GM12878 (cell line): Measurements from ENCODE around the gene RECQL5. TPM values are rescaled to one million over a fixed set of nuclear protein-coding genes. Genes with fewer than 3 reads are reported as not detected.

Experiments
- ATAC-seq: fragments of 200-7000 bp; cut with Tn5 transposase; 3 replicates; pipeline ENCODE4 v1.9.1; 2020; ENCODE audit warnings: mild to moderate bottlenecking, moderate library complexity
- BruUV-seq: library from RNA; stranded (reverse); fragments of 400-500 nt; replicated peaks from 2 replicates; lab custom pipeline; 2021; lab: Mats Ljungman, UMichigan
- CTCF ChIA-PET: fragments of 300-600 bp; sonication (Branson Sonifier 250); formaldehyde crosslinking; extraction: SDS; loops from one replicate; lab custom pipeline; 2021; ENCODE audit warnings: inconsistent platforms; lab: Yijun Ruan, JAX
- POLR2A ChIA-PET: fragments of 350-600 bp; formaldehyde crosslinking; extraction: SDS; loops from one replicate; lab custom pipeline; 2021; ENCODE audit warnings: inconsistent platforms; lab: Charles Lee
- RAD21 ChIA-PET: fragments of 300-600 bp; sonication (Branson Sonifier 250); formaldehyde crosslinking; loops from one replicate; lab custom pipeline; 2023; ENCODE audit warnings: antibody characterized with exemption; ENCODE audit not compliant: unreplicated experiment; lab: Charles Lee
- SMC1A ChIA-PET: fragments of 300-600 bp; sonication (Branson Sonifier 250); formaldehyde crosslinking; loops from one replicate; lab custom pipeline; 2023; ENCODE audit not compliant: unreplicated experiment, uncharacterized antibody; lab: Charles Lee
- DNase-seq: peaks from one replicate; pipeline ENCODE4 v3.0.0-alpha.2; 2011; ENCODE audit warnings: low read depth, low spot score
- FAIRE-seq: peaks from 3 replicates; lab custom pipeline; 2011; peaks lifted over from hg19 to GRCh38; lab: Jason Lieb, UNC
- H2AFZ ChIP-seq: 2 replicates; pipeline ENCODE4 v1.6.0; 2011; ENCODE audit warnings: low read depth, low read length, control low read depth; ENCODE audit not compliant: control insufficient read depth
- H3K27ac ChIP-seq: 2 replicates; pipeline ENCODE4 v1.5.1; 2011; ENCODE audit warnings: control low read depth; ENCODE audit not compliant: control insufficient read depth, insufficient read depth
- H3K27me3 ChIP-seq, 2 experiments: replicated peaks in 1 of 2; 2 replicates each; pipeline versions ENCODE4 v1.6.0 to v1.6.1; 2011; ENCODE audit warnings: low read length in 1 of 2; ENCODE audit not compliant: control insufficient read depth in 2 of 2, insufficient read depth in 2 of 2
- H3K36me3 ChIP-seq, 2 experiments: 2 replicates each; pipeline ENCODE4 v1.5.1; 2011; ENCODE audit warnings: low read length in 1 of 2; ENCODE audit not compliant: control insufficient read depth in 2 of 2, insufficient read depth in 2 of 2
- H3K4me1 ChIP-seq: 2 replicates; pipeline ENCODE4 v1.6.1; 2011; ENCODE audit warnings: mild to moderate bottlenecking, low read length, moderate library complexity, mixed read lengths; ENCODE audit not compliant: control insufficient read depth, insufficient read depth
- H3K4me2 ChIP-seq: 2 replicates; pipeline ENCODE4 v1.6.0; 2011; ENCODE audit warnings: control low read depth; ENCODE audit not compliant: control insufficient read depth, insufficient read depth
- H3K4me3 ChIP-seq: fragments of 200-600 bp; sonication (generic); 2 replicates; pipeline ENCODE4 v1.5.1; 2016
- H3K79me2 ChIP-seq: 2 replicates; pipeline ENCODE4 v1.6.0; 2011; ENCODE audit warnings: low read length; ENCODE audit not compliant: control insufficient read depth, insufficient read depth
- H3K9ac ChIP-seq: 2 replicates; pipeline ENCODE4 v1.8.0; 2011; ENCODE audit warnings: low read length, control low read depth, mixed read lengths; ENCODE audit not compliant: control insufficient read depth, insufficient read depth
- H3K9me3 ChIP-seq: replicated peaks from 3 replicates; pipeline ENCODE4 v1.5.1; 2011; ENCODE audit warnings: mild to moderate bottlenecking, low read length; ENCODE audit not compliant: control insufficient read depth, insufficient read depth
- H4K20me1 ChIP-seq: 2 replicates; pipeline ENCODE4 v1.6.0; 2011; ENCODE audit not compliant: control insufficient read depth, insufficient read depth
- FOXM1 ChIP-seq: IDR thresholded peaks from 2 replicates; pipeline ENCODE4 v1.6.1; 2012; ENCODE audit warnings: low read depth, mild to moderate bottlenecking, inconsistent platforms, low read length, moderate library complexity
- LARP7 ChIP-seq: fragments of 450-650 bp; IDR thresholded peaks from 2 replicates; pipeline ENCODE4 v1.6.1; 2017; ENCODE audit warnings: mild to moderate bottlenecking
- RCOR1 ChIP-seq: conservative IDR thresholded peaks from 2 replicates; pipeline ENCODE4 v1.6.1; 2012; ENCODE audit warnings: low read depth, low read length, improper control_type of control experiment
- STAT1 ChIP-seq: fragments of 450-650 bp; conservative IDR thresholded peaks from 2 replicates; pipeline ENCODE4 v1.6.1; 2014; ENCODE audit warnings: antibody characterized with exemption, mild to moderate bottlenecking
- ZNF687 ChIP-seq: fragments of 450-650 bp; IDR thresholded peaks from 2 replicates; pipeline ENCODE4 v1.6.1; 2017; ENCODE audit warnings: mild to moderate bottlenecking, moderate library complexity
- WGBS: methylation state at CpG from one replicate; pipeline ENCODE4 v1.1.6; 2016; ENCODE audit warnings: low lambda C conversion rate; ENCODE audit not compliant: insufficient replicate concordance, insufficient coverage; ENCODE audit errors: missing lambda C conversion rate; 5-methylcytosine and 5-hydroxymethylcytosine counted together
- in situ Hi-C: fragments of 300-500 bp; cut with MboI; formaldehyde crosslinking; loops from 9 replicates; pipeline ENCODE4 v1.14.3; 2018; ENCODE audit warnings: mixed read lengths
- intact Hi-C: fragments of 100-400 bp; cut with micrococcal nuclease; formaldehyde crosslinking; loops from one replicate; pipeline ENCODE4 v1.14.2; 2022; ENCODE audit not compliant: unreplicated experiment
- polyA plus RNA-seq, 11 experiments: library from polyadenylated mRNA; depleted of rRNA in 4 of 11; unstranded in 6 of 11; stranded (reverse) in 5 of 11; fragments of >200 nt; fragmentation: Nextera tagmentation in 4 of 11; fragmentation: Illumina TruSeq in 1 of 11; extraction: Ambion mirVana in 4 of 11; extraction: Trizol in 1 of 11; gene quantifications; 1 replicate in 1 of 11; 2 replicates in 10 of 11; pipeline versions ENCODE4 v1.2.1 to v1.2.3, GENCODE V29; 2011 to 2016; ENCODE audit warnings: inconsistent platforms in 2 of 11, missing spikeins in 2 of 11, low read depth in 1 of 11
- total RNA-seq, 4 experiments: library from RNA; depleted of rRNA in 3 of 4; stranded (reverse); fragments of >200 nt in 3 of 4; fragmentation: Illumina TruSeq in 1 of 4; extraction: Trizol in 1 of 4; gene quantifications; 2 replicates each; pipeline versions ENCODE4 v1.2.1 to v1.2.3, GENCODE V29; 2013 to 2021
- TF ChIP-seq, protein P1 (sequence below): fragments of 450-650 bp; IDR thresholded peaks from 2 replicates; pipeline ENCODE4 v1.6.1; 2016; ENCODE audit warnings: mild to moderate bottlenecking

The RECQL5 gene
- total and polyA plus RNA-seq, 10 of the 15 experiments (the other 5 are each of a cell fraction or from before 2014, with no cell fraction given): 3.6 to 30.6 (median 20.1) TPM

DNA sequence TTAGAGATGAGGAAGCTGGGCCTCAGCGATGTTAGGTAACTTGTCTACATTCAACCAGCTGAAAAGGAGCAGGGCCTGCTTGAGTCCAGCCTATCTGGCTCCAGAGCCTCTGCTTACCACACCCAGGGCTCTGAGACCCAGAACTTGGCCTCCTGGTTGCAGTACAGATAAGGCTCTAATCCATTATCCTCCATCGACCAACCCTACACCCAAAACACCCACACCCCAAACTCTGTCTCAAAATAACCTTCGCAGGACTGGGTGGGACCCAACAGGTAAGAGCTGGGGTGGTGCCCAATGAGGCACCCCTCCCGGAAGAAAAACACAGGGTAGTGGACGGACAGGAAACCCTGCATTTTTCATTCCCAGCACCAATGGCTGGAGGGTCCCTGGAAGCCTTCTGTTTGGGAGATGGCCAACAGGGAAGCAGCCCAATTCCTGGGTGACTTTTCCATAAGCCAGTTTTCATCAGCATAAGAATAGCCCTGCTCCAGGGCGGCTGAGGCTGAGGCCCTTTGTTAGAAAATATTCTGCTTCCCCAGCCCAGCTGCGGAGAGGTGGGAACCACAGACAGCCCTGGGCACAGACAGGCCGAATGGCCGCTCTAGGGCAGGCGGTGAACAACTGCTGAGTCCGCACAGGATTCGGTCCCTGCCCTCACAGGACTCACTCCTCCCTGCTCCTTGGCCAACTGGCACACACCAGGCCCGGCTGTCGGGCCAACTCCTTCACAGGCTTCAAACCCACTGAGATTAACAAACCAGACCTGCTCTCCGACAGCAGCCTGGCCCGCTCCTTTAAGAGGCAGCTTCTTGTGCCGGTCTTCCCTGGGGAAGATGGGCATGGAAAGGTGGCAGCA, 23.9 kb downstream of the RECQL5 start:
- Histone ChIP-seq H3K27ac (no peak overlapping the region), H3K36me3 (peaks cover 3 to 7% of the 10 kb centered on the region in 2 experiments; a peak in 3 of 4 replicates), H2AFZ (no peak overlapping the region), H4K20me1 (no peaks in the 10 kb centered on the region), H3K79me2 (no peaks in the 10 kb centered on the region), H3K4me1 (peaks cover 14% of the 10 kb centered on the region), H3K4me2 (no peak overlapping the region), H3K27me3 (no peaks in the 10 kb centered on the region), H3K9ac (no peak overlapping the region), H3K4me3 (no peak overlapping the region), H3K9me3 (no peaks in the 10 kb centered on the region)
- BruUV-seq: no TSS peak
- DNase-seq (no peak), FAIRE-seq (no peak), ATAC-seq (no peak)
- in situ Hi-C loops (no loop called here), intact Hi-C loops (no loop called here)
- WGBS: 97% methylated on average over 17 of the region's 17 CpGs
- RAD21 ChIA-PET: interaction anchor here (0.5 to 4.3 kb wide), 3 partner anchors 10 to 105 kb away, joined by 4 to 33 read pairs (median 4); partner anchors contain the start of gene SMIM5
- CTCF ChIA-PET: interaction anchor here (0.6 to 10.0 kb wide), 4 partner anchors 9 to 105 kb away, joined by 3 to 89 read pairs (median 13); partner anchors contain the start of gene SMIM5
- POLR2A ChIA-PET: no interaction called here
- TF ChIP-seq FOXM1 (no peak), LARP7 (no peak), ZNF687 (no peak), RCOR1 (no peak), STAT1 (no peak)
- TF ChIP-seq, protein P1, sequence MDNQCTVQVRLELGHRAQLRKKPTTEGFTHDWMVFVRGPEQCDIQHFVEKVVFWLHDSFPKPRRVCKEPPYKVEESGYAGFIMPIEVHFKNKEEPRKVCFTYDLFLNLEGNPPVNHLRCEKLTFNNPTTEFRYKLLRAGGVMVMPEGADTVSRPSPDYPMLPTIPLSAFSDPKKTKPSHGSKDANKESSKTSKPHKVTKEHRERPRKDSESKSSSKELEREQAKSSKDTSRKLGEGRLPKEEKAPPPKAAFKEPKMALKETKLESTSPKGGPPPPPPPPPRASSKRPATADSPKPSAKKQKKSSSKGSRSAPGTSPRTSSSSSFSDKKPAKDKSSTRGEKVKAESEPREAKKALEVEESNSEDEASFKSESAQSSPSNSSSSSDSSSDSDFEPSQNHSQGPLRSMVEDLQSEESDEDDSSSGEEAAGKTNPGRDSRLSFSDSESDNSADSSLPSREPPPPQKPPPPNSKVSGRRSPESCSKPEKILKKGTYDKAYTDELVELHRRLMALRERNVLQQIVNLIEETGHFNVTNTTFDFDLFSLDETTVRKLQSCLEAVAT: no peak
- SMC1A ChIA-PET: interaction anchor here (2.1 kb wide), 1 partner anchor 10 kb away, joined by 7 read pairs; the partner anchor contains the start of gene SMIM5
